ENCODE measurements around the gene DCTN3. TPM values are rescaled to one million over a fixed set of nuclear protein-coding genes. Genes with fewer than 3 reads are reported as not detected.

DCTN3 gene
- total RNA-seq, 1 experiment from 2014 or later: 110 TPM

Other genes with a start within 250 kb of the DCTN3 start
- 0.37 and 0.97 TPM in 2 replicates for gene MYORG, start 243.6 kb downstream of the DCTN3 start, total RNA-seq (2014; rRNA removed; shearing (Covaris generic))
- 6.5 and 13.3 TPM in 2 replicates for gene FAM219A, start 161.9 kb downstream of the DCTN3 start, total RNA-seq (2014; rRNA removed; shearing (Covaris generic))
- not detected in 2 replicates for gene DNAI1, start 161.7 kb downstream of the DCTN3 start, total RNA-seq (2014; rRNA removed; shearing (Covaris generic))
- not detected in 2 replicates for gene ENHO, start 97.5 kb downstream of the DCTN3 start, total RNA-seq (2014; rRNA removed; shearing (Covaris generic))
- not detected in 2 replicates for gene CNTFR, start 30.8 kb downstream of the DCTN3 start, total RNA-seq (2014; rRNA removed; shearing (Covaris generic))
- gene RPP25L, start 8.4 kb downstream of the DCTN3 start, total RNA-seq (2014; rRNA removed; shearing (Covaris generic)): 12.3 and 15.6 TPM in 2 replicates
- gene ARID3C, start 8.6 kb upstream of the DCTN3 start, total RNA-seq (2014; rRNA removed; shearing (Covaris generic)): not detected in 2 replicates
- gene SIGMAR1, start 17.3 kb upstream of the DCTN3 start, total RNA-seq (2014; rRNA removed; shearing (Covaris generic)): 31.9 and 38.6 TPM in 2 replicates
- 7.7 and 9.0 TPM in 2 replicates for gene GALT, start 26.2 kb upstream of the DCTN3 start, total RNA-seq (2014; rRNA removed; shearing (Covaris generic))
- 16.4 and 34.4 TPM in 2 replicates for gene IL11RA, start 31.7 kb upstream of the DCTN3 start, total RNA-seq (2014; rRNA removed; shearing (Covaris generic))
- not detected in 2 replicates for gene CCL27, start 42.2 kb upstream of the DCTN3 start, total RNA-seq (2014; rRNA removed; shearing (Covaris generic))
- gene CCL19, start 70.8 kb upstream of the DCTN3 start, total RNA-seq (2014; rRNA removed; shearing (Covaris generic)): not detected in 2 replicates
- not detected in 2 replicates for gene CCL21, start 89.6 kb upstream of the DCTN3 start, total RNA-seq (2014; rRNA removed; shearing (Covaris generic))

Measured in SJSA1 (cell line).